GM20000 (cell line): ENCODE data around the gene ZNF407.
"Not testable (repeated sequence)": the region's sequence is repeated elsewhere in the genome, so short reads cannot be mapped to it uniquely, and the experiment has no call there.

Experiments used
- DNase-seq: peaks from one replicate; pipeline ENCODE4 v3.0.0; 2012; ENCODE audit warnings: low spot score
- CTCF ChIP-seq: IDR thresholded peaks from 2 replicates; pipeline ENCODE4 v1.5.1; 2012; ENCODE audit warnings: mild to moderate bottlenecking, control low read depth; ENCODE audit errors: extremely low read depth, missing control alignments

ZNF407 gene

DNA sequence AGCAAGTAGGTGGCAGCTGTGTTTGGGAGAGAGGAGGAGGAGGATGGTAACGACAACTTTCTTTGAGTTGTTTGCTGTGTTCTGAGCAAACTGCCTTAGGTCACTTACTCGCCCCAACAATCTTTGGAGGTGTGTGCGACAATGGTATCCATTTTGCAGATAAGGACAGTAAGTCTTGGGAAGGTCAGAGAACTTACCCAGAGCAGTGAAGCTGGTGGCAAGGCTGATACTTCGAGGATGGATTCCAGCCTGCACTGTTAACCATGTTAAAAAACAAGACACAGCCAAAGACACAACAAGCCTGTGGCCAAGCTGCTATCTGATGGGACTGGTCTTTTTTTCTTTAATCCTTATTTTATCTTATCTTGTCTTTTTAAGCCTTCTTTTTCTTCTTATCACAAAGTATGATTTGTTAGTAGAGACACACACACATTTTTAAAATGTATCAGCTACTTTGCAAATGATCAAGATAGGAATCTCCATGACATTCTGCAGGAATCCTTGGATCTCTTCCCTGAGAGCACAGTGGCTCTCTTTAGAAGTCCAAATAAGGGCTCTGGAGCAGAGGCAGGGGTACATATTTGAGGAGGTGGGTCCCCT, 35.4 kb upstream of the ZNF407 start:
- DNase-seq, result no peak
- TF ChIP-seq CTCF, result no peak

DNA sequence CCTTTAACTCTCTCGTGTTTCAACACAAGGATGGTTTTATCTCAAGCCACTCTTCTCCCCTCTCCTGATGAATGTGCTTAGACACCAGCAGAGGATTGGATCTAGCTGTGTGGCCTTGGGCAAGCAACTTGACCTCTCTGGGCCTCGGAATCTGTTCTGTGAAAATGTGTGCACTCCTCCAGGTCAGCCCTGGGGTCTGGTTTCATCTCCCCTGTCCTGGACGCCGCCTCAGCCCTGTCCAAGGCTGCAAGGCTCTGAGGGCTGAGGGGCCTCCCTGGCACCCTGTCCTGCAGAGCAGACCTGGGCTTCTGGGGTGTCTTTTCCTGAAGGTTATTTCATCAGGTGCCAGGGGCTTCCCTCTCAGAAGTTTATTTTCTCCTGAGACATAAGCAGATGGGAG, 34.9 kb upstream of the ZNF407 start:
- no peak for DNase-seq
- TF ChIP-seq CTCF, result no peak

- no peak for TF ChIP-seq CTCF
- DNase-seq, result no peak
Measured at GRCh38 chr18:74563999-74564398, 33.7 kb upstream of the ZNF407 start.

- DNase-seq, result not testable (repeated sequence)
Measured at GRCh38 chr18:74565164-74565563, 32.5 kb upstream of the ZNF407 start.

DNA sequence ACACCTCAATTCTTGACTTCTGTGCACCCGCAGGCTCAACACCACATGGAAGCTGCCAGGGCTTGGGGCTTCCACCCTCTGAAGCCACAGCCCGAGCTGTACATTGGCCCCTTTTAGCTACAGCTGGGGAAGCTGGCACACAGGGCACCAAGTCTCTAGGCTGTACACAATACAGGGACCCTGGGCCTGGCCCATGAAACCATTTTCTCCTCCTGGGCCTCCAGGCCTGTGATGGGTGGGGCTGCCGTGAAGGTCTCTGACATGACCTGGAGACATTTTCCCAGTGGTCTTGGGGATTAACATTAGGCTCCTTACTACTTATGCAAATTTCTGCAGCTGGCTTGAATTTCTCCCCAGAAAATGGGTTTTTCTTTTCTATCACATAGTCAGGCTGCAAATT, 31.7 kb upstream of the ZNF407 start:
- not testable (repeated sequence) for DNase-seq

GRCh38 chr18:74567822-74568221, 29.8 kb upstream of the ZNF407 start:
- DNase-seq, result no peak
- no peak for TF ChIP-seq CTCF

- TF ChIP-seq CTCF, result no peak
- DNase-seq, result no peak
Measured at GRCh38 chr18:74569401-74569800, 28.3 kb upstream of the ZNF407 start.

DNA sequence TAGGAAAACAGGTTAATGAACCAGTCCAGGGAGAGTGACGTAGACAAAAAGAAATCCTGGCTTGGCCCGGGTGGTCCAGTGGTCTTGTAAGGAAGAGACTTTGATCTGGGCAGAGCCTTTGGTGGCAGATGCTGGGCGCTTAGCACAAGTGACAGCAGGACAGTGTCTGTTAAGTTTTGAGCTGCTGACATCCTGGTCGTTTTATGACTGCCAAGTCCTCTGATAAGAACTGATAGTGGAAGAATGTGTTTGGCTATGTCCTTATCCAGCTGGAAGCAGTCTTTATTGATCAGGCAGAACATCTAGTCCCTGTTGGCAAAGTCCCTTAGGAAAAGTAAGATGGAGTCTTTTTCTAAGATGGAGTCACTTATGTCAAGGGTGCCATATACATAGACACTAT, 27.4 kb upstream of the ZNF407 start:
- no peak for DNase-seq
- TF ChIP-seq CTCF, result no peak
